ENCODE results near the gene MTRF1L. TPM values are rescaled to one million over a fixed set of nuclear protein-coding genes. Genes with fewer than 3 reads are reported as not detected.

The MTRF1L gene
- total and polyA plus RNA-seq, 2 of the 13 experiments (the other 11 are each of a cell fraction or from before 2014, with no cell fraction given): 17.6 to 28.7 TPM

- TF ChIP-seq THRA (CRISPR knock-in tag; IDR thresholded peaks at IDR 0.05; ENCODE audit: borderline replicate concordance): peak; percentile 59; the same call in 1 of the 2 replicates
- TF ChIP-seq KMT2A (CRISPR knock-in tag; IDR thresholded peaks at IDR 0.05): peak; percentile 86
- TF ChIP-seq SOX13 (IDR thresholded peaks at IDR 0.05): 0 out of 2 replicates have a peak, but pooled peaks have one; percentile 9
- peak in 1 of 2 experiments; percentile 42; a peak in 1 of 4 replicates for TF ChIP-seq SOX13 (CRISPR knock-in tag; conservative IDR thresholded peaks at IDR 0.05 in 1 of 2, IDR thresholded peaks at IDR 0.05 in 1 of 2)
- TF ChIP-seq RFX5 (IDR thresholded peaks at IDR 0.05; ENCODE audit: low read depth, low read length): no peak
- no peak for TF ChIP-seq MLLT10 (CRISPR knock-in tag; IDR thresholded peaks at IDR 0.05)
- TF ChIP-seq ZNF878 (CRISPR knock-in tag; IDR thresholded peaks at IDR 0.05): peak; percentile 91; the same call in 1 of the 2 replicates
- no peak for TF ChIP-seq ZNF234 (CRISPR knock-in tag; conservative IDR thresholded peaks at IDR 0.05)
- TF ChIP-seq ATF6 (CRISPR knock-in tag; conservative IDR thresholded peaks at IDR 0.05): no peak
- TF ChIP-seq CEBPB (IDR thresholded peaks at IDR 0.05; ENCODE audit: borderline replicate concordance, low read depth, low read length): no peak
- TF ChIP-seq MXD1 (CRISPR knock-in tag; IDR thresholded peaks at IDR 0.05): no peak
- TF ChIP-seq ZNF614 (CRISPR knock-in tag; IDR thresholded peaks at IDR 0.05; ENCODE audit: borderline replicate concordance): peak; percentile 55; the same call in 1 of the 2 replicates
- peak; percentile 95 for TF ChIP-seq KAT8 (CRISPR knock-in tag; IDR thresholded peaks at IDR 0.05)
- TF ChIP-seq ZNF33B (CRISPR knock-in tag; IDR thresholded peaks at IDR 0.05): no peak
- no peak; the same call in none of the 2 replicates for TF ChIP-seq ZXDC (CRISPR knock-in tag; IDR thresholded peaks at IDR 0.05)
- TF ChIP-seq ZNF230 (CRISPR knock-in tag; IDR thresholded peaks at IDR 0.05): no peak
- no peak for TF ChIP-seq ZEB1 (IDR thresholded peaks at IDR 0.05; ENCODE audit: insufficient replicate concordance, low read depth)
- peak; percentile 42; the same call in 1 of the 2 replicates for TF ChIP-seq ZNF766 (CRISPR knock-in tag; IDR thresholded peaks at IDR 0.05; ENCODE audit: borderline replicate concordance)
- TF ChIP-seq TAF15 (IDR thresholded peaks at IDR 0.05; ENCODE audit: low read depth, low read length, poor library complexity, severe bottlenecking): no peak
- TF ChIP-seq BCL6 (CRISPR knock-in tag; IDR thresholded peaks at IDR 0.05): peak; percentile 2
- TF ChIP-seq TFAP4 (IDR thresholded peaks at IDR 0.05; ENCODE audit: borderline replicate concordance, low read depth): peak; percentile 22; the same call in 1 of the 2 replicates
- TF ChIP-seq MTA1 (CRISPR knock-in tag; IDR thresholded peaks at IDR 0.05; ENCODE audit: borderline replicate concordance): no peak
Measured at GRCh38 chr6:153002613-153003365, at the start of gene MTRF1L (continued).

All from HepG2 (cell line).